Raji (cell line): Measurements from ENCODE around the gene ANO7.

Experiments
- POLR2A ChIP-seq: IDR thresholded peaks from 2 replicates; pipeline ENCODE4 v1.6.1; 2011; ENCODE audit warnings: low read depth, low read length, control low read depth; ENCODE audit not compliant: insufficient read depth

Gene ANO7

DNA sequence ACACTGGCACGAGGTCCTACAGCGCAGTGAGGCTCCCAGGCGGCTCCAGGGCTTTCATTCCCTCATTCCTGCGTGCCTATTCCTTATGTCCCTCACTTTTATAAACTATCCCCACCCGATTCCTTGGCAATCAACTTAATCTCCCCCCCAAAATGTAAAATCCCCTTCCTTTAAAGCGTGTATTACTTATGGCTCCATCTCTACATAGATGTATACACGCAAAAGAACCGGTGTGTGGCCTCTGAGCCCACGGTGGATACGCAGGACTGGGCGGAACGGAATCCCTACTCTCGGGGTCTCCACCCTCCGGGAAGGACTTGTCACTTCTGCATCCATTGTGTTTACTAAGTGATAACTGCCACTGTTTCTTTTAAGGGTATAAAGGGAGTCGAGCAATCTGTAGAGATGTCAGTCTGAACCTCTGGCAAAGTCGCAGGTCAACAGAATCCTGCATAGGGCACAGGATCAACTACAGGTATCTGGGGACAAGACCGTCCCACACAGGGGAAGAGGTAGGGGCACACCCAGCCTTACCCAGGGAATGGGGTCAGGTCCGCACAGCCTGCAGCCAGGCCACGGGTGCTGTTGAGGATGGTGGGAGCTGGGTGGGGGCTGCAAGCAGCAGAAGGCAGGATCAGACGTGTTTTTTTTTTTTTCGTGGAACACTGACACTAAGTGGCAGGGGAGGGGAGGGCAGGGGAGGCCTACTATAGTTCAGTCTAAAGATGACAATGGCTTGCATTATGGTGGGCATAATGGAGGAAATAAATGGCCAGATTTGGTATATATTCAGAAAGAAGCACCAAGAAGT lies 84.9 kb downstream of the ANO7 start:
- no peak for TF ChIP-seq POLR2A

- no peak for TF ChIP-seq POLR2A
Observed at GRCh38 chr2:241274127-241274526, 85.7 kb downstream of the ANO7 start.
